B cell (primary cell): ENCODE results near the gene SLC6A2. TPM values are rescaled to one million over a fixed set of nuclear protein-coding genes. Genes with fewer than 3 reads are reported as not detected.

ENCODE experiments used
- ATAC-seq: fragments of 200-7000 bp; cut with Tn5 transposase; one replicate; pipeline ENCODE4 v1.10.0; 2021; ENCODE audit warnings: low read depth, mild to moderate bottlenecking, moderate number of reproducible peaks, moderate library complexity
- CTCF ChIA-PET: fragments of 350-600 bp; sonication (Branson Sonifier 250); formaldehyde crosslinking; loops from one replicate; lab custom pipeline; 2021; ENCODE audit warnings: antibody characterized with exemption, inconsistent platforms; lab: Charles Lee
- POLR2A ChIA-PET: fragments of 350-600 bp; sonication (Branson Sonifier 250); formaldehyde crosslinking; loops from one replicate; lab custom pipeline; 2021; ENCODE audit warnings: antibody characterized with exemption; lab: Charles Lee
- DNase-seq: peaks from one replicate; pipeline ENCODE4 v3.0.0; 2013
- H2AFZ ChIP-seq: 2 replicates; pipeline ENCODE4 v1.6.1; 2012; ENCODE audit warnings: mild to moderate bottlenecking, low read depth, low read length; ENCODE audit not compliant: insufficient read depth, poor library complexity, severe bottlenecking
- H3K27ac ChIP-seq, 2 donors: 1 replicate in 1 of 2; 2 replicates in 1 of 2; pipeline ENCODE4 v1.5.1; 2012 to 2013; ENCODE audit warnings: low read length in 2 of 2, mild to moderate bottlenecking in 2 of 2, moderate library complexity in 1 of 2
- H3K27me3 ChIP-seq, 4 experiments: fragments of 200-600 bp in 1 of 4; sonication (generic) in 1 of 4; replicated peaks in 1 of 4; 1 replicate in 2 of 4; 2 replicates in 2 of 4; pipeline versions ENCODE4 v1.6.1 to v1.7.0; 2013 to 2016; ENCODE audit warnings: low read length in 3 of 4, mild to moderate bottlenecking in 2 of 4, mixed read lengths in 1 of 4, moderate library complexity in 1 of 4; ENCODE audit not compliant: insufficient read depth in 4 of 4, control insufficient read depth in 3 of 4; ENCODE audit errors: control extremely low read depth in 1 of 4
- H3K36me3 ChIP-seq, 2 experiments: replicated peaks in 1 of 2; 1 replicate in 1 of 2; 2 replicates in 1 of 2; pipeline versions ENCODE4 v1.6.1 to v1.7.1; 2013; ENCODE audit warnings: low read length in 1 of 2; ENCODE audit not compliant: insufficient read depth in 2 of 2, control insufficient read depth in 1 of 2; ENCODE audit errors: control extremely low read depth in 1 of 2, extremely low read depth in 1 of 2
- H3K4me1 ChIP-seq, 2 donors: fragments of 200-600 bp in 1 of 2; sonication (generic) in 1 of 2; 1 replicate in 1 of 2; 2 replicates in 1 of 2; pipeline versions ENCODE4 v1.5.1 to v1.6.1; 2013 to 2017; ENCODE audit warnings: low read length in 2 of 2; ENCODE audit not compliant: control insufficient read depth in 2 of 2, insufficient read depth in 2 of 2
- H3K4me2 ChIP-seq: replicated peaks from 2 replicates; pipeline ENCODE3; 2012; ENCODE audit warnings: mild to moderate bottlenecking, low read depth, low read length; ENCODE audit not compliant: poor library complexity, severe bottlenecking
- H3K4me3 ChIP-seq, 5 experiments: fragments of 200-600 bp in 1 of 5; sonication (generic) in 1 of 5; 1 replicate in 3 of 5; 2 replicates in 2 of 5; pipeline versions ENCODE4 v1.5.1 to v1.7.0; 2011 to 2016; ENCODE audit warnings: low read length in 4 of 5, mild to moderate bottlenecking in 4 of 5, low read depth in 2 of 5, control low read depth in 1 of 5, moderate library complexity in 1 of 5; ENCODE audit not compliant: insufficient read depth in 1 of 5; ENCODE audit errors: control extremely low read depth in 1 of 5, extremely low read depth in 1 of 5
- H3K79me2 ChIP-seq: fragments of 200-600 bp; sonication (generic); one replicate; pipeline ENCODE4 v1.6.0; 2016; ENCODE audit warnings: low read length; ENCODE audit not compliant: control insufficient read depth, insufficient read depth
- H3K9ac ChIP-seq: fragments of 200-600 bp; sonication (generic); 2 replicates; pipeline ENCODE4 v1.6.1; 2017; ENCODE audit warnings: mild to moderate bottlenecking, low read length, moderate library complexity
- H3K9me3 ChIP-seq, 3 donors: one replicate each; pipeline versions ENCODE4 v1.6.1 to v1.7.1; 2013; ENCODE audit warnings: low read length in 2 of 3; ENCODE audit not compliant: control insufficient read depth in 2 of 3, insufficient read depth in 1 of 3; ENCODE audit errors: control extremely low read depth in 1 of 3
- H4K20me1 ChIP-seq: 2 replicates; pipeline ENCODE4 v1.6.0; 2012; ENCODE audit warnings: mild to moderate bottlenecking, low read length; ENCODE audit not compliant: insufficient read depth, control insufficient read depth, poor library complexity, severe bottlenecking
- H3K27ac Mint-ChIP-seq: one replicate; pipeline ENCODE4 v1.8.0; 2021; ENCODE audit warnings: mixed read lengths
- H3K27me3 Mint-ChIP-seq: one replicate; pipeline ENCODE4 v1.8.0; 2021; ENCODE audit warnings: mixed read lengths
- H3K4me1 Mint-ChIP-seq: one replicate; pipeline ENCODE4 v1.8.0; 2021; ENCODE audit warnings: mixed read lengths
- H3K4me3 Mint-ChIP-seq: one replicate; pipeline ENCODE4 v1.8.0; 2021; ENCODE audit warnings: mixed read lengths
- H3K9me3 Mint-ChIP-seq: one replicate; pipeline ENCODE4 v1.8.0; 2022; ENCODE audit warnings: mixed read lengths; ENCODE audit not compliant: insufficient read depth
- EZH2 ChIP-seq: IDR thresholded peaks from 2 replicates; pipeline ENCODE4 v1.6.1; 2012; ENCODE audit warnings: borderline replicate concordance, low read depth, mild to moderate bottlenecking, moderate library complexity, low read length; ENCODE audit not compliant: insufficient read depth, poor library complexity, severe bottlenecking
- WGBS: methylation state at CpG from one replicate; pipeline ENCODE4 v1.1.5; 2013; ENCODE audit warnings: missing lambda C conversion rate; ENCODE audit not compliant: insufficient coverage; 5-methylcytosine and 5-hydroxymethylcytosine counted together
- intact Hi-C: fragments of 100-400 bp; cut with micrococcal nuclease; formaldehyde crosslinking; loops from one replicate; pipeline ENCODE4 v1.10.0; 2022
- polyA plus RNA-seq: library from polyadenylated mRNA; depleted of rRNA; stranded (reverse); fragments of >200 nt; gene quantifications from 2 replicates; pipeline ENCODE4 v1.2.3, GENCODE V29; 2012
- total RNA-seq, 2 donors: library from RNA; stranded (reverse); fragments of 120-200 nt in 1 of 2; gene quantifications; 1 replicate in 1 of 2; 2 replicates in 1 of 2; pipeline versions ENCODE4 v1.2.3 to v1.2.4, GENCODE V29; 2013 to 2022
- TF ChIP-seq, protein P1 (sequence below): fragments of 200-600 bp; IDR thresholded peaks from one replicate; pipeline ENCODE4 v1.8.0; 2022; ENCODE audit warnings: antibody characterized with exemption, mild to moderate bottlenecking

SLC6A2 gene
- total and polyA plus RNA-seq, 2 donors (not counting 1 experiment from before 2014, with no cell fraction given), result not detected

DNA sequence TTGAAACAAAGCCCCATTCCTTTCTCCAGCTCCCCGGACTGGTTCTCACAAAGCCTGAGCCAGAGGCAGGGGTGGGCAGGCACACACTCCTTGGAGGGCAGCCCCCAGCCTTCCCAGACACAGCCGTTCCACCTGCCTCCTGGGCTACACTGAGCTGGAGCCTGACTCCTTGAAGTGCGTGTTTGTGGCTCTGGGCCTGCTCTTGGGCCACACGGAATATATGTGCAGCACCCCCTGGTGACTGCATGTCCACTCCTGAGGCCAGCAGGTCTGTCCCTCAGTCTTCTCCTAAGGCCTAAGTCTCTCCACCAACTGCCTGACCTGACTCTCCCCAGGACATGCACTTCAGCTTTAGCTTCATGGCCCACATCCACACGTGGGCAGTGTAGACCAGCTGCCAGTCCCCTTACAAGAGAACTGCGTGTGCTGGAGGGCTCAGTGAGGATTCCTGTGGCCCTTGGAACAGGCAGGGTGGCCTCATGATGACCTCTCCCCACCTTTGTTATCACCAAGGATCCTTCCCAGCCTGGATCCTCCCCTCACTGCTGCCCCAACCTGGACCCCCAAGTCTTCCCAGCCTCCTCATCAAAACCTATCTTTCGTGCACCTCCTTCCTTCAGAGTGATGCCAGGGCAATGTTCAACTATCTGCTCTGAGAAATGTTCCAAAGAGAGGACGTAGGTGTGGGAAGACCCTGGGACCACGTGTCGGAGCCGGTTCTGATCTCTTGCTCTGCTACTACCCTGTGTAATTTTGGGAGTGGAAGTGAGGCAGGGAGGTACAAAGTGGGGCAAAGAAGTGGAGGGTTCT, 12.4 kb upstream of the SLC6A2 start:
- CTCF ChIA-PET, result no interaction called here
- WGBS, result 72% methylated on average over 10 of the region's 11 CpGs

DNA sequence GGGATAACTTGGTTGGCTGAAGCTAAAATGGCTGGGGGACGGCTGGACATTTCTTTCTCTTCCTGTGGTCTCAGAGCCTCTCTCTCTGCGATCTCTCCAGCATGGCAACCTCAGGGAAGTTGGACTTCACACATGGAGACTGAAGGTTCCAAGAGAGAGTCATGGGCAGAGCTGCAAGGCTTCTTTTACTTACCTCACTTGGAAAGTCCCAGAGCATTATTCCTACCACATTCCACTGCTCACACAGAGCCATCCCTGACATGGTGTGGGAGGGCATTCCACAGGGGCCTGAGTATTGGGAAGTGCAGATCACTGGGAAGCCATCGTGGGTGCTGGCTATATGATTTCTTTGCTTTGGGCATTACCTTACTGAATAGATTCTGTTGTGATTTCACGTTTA, 9.8 kb upstream of the SLC6A2 start:
- no peak overlapping the region for H3K4me2 ChIP-seq
- no peak overlapping the region for H3K27ac ChIP-seq
- TF ChIP-seq EZH2, result no peak
- TF ChIP-seq, protein P1, sequence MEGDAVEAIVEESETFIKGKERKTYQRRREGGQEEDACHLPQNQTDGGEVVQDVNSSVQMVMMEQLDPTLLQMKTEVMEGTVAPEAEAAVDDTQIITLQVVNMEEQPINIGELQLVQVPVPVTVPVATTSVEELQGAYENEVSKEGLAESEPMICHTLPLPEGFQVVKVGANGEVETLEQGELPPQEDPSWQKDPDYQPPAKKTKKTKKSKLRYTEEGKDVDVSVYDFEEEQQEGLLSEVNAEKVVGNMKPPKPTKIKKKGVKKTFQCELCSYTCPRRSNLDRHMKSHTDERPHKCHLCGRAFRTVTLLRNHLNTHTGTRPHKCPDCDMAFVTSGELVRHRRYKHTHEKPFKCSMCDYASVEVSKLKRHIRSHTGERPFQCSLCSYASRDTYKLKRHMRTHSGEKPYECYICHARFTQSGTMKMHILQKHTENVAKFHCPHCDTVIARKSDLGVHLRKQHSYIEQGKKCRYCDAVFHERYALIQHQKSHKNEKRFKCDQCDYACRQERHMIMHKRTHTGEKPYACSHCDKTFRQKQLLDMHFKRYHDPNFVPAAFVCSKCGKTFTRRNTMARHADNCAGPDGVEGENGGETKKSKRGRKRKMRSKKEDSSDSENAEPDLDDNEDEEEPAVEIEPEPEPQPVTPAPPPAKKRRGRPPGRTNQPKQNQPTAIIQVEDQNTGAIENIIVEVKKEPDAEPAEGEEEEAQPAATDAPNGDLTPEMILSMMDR, result no peak
- no peaks in the 10 kb centered on the region for H3K36me3 ChIP-seq
- WGBS, result 78% methylated on average over 2 of the region's 4 CpGs
- H3K9me3 ChIP-seq, result no peaks in the 10 kb centered on the region
- no peaks in the 10 kb centered on the region for H4K20me1 ChIP-seq
- H3K27me3 ChIP-seq, result no peaks in the 10 kb centered on the region
- ChIA-PET CTCF (no interaction called here), POLR2A (no interaction called here)
- Mint-ChIP-seq H3K27me3 (peaks cover 10% of the 10 kb centered on the region), H3K4me3 (no peak overlapping the region), H3K9me3 (no peaks in the 10 kb centered on the region), H3K4me1 (no peaks in the 10 kb centered on the region), H3K27ac (no peak overlapping the region)
- H3K79me2 ChIP-seq, result no peaks in the 10 kb centered on the region
- no peak overlapping the region for H2AFZ ChIP-seq
- H3K9ac ChIP-seq, result no peak overlapping the region
- DNase-seq (no peak), ATAC-seq (no peak)
- intact Hi-C loops, result no loop called here
- H3K4me3 ChIP-seq, result no peak overlapping the region
- no peaks in the 10 kb centered on the region for H3K4me1 ChIP-seq

More for the DNA sequence above, 12.4 kb upstream of the SLC6A2 start:
- Histone ChIP-seq H3K9me3 (no peaks in the 10 kb centered on the region), H3K4me2 (no peak overlapping the region), H3K4me3 (no peak overlapping the region), H3K9ac (no peak overlapping the region), H2AFZ (no peak overlapping the region), H3K79me2 (no peaks in the 10 kb centered on the region), H4K20me1 (no peaks in the 10 kb centered on the region), H3K36me3 (no peaks in the 10 kb centered on the region), H3K4me1 (no peaks in the 10 kb centered on the region), H3K27ac (no peak overlapping the region), H3K27me3 (no peaks in the 10 kb centered on the region)
- peaks cover 12% of the 10 kb centered on the region for H3K27me3 Mint-ChIP-seq
- H3K9me3 Mint-ChIP-seq, result no peaks in the 10 kb centered on the region
- H3K4me1 Mint-ChIP-seq, result no peaks in the 10 kb centered on the region
- DNase-seq (no peak), ATAC-seq (no peak)
- intact Hi-C loops, result no loop called here
- H3K4me3 Mint-ChIP-seq, result no peak overlapping the region
- POLR2A ChIA-PET, result no interaction called here
- H3K27ac Mint-ChIP-seq, result no peak overlapping the region
- no peak for TF ChIP-seq EZH2
- TF ChIP-seq, protein P1, result no peak
